Measurements from ENCODE around the gene ITPRIP.

Gene ITPRIP

GRCh38 chr10:104317269-104317710, 21.0 kb downstream of the ITPRIP start:
- no peak overlapping the region for H3K4me2 ChIP-seq (ENCODE audit: insufficient read depth, low read length, poor library complexity, severe bottlenecking)
- no peak for DNase-seq (ENCODE audit: low spot score)
- H3K4me1 ChIP-seq (ENCODE audit: control insufficient read depth in 2 of 2, insufficient read depth in 1 of 2, low read depth in 1 of 2, low read length in 2 of 2), result peaks cover 5 to 6% of the 10 kb centered on the region in 2 donors
- no peak overlapping the region for H3K9ac ChIP-seq (ENCODE audit: low read depth, low read length, poor library complexity)
- no peak overlapping the region for H3K23ac ChIP-seq (ENCODE audit: low read depth, low read length, poor library complexity)
- no peak overlapping the region for H3K27ac ChIP-seq (replicated peaks; ENCODE audit: low read length)
- peaks cover 1% of the 10 kb centered on the region for H3K79me1 ChIP-seq (ENCODE audit: low read depth, low read length)
- no peak overlapping the region for H3K14ac ChIP-seq (ENCODE audit: low read length)
- WGBS, 2 donors (ENCODE audit: extremely low coverage in 2 of 2, insufficient read length in 2 of 2, insufficient replicate concordance in 1 of 2), result no CpG with 5 or more reads among the region's 6 CpGs
- H3K4me3 ChIP-seq (ENCODE audit: low read length in 2 of 2), result no peak overlapping the region
- H3K27me3 ChIP-seq (ENCODE audit: control insufficient read depth in 3 of 3, insufficient read depth in 3 of 3, low read depth in 1 of 3, low read length in 3 of 3), result no peaks in the 10 kb centered on the region
- H2BK120ac ChIP-seq (ENCODE audit: low read depth, low read length), result no peak overlapping the region
- no peak overlapping the region for H2AFZ ChIP-seq (ENCODE audit: low read length)
- no peak overlapping the region for H3K4ac ChIP-seq (ENCODE audit: low read length)
- no peak overlapping the region for H2BK15ac ChIP-seq (ENCODE audit: low read length)
- no peak overlapping the region for H4K8ac ChIP-seq (ENCODE audit: low read depth, low read length)
- no peak overlapping the region for H2AK5ac ChIP-seq (ENCODE audit: low read depth, low read length)
- H3K9me3 ChIP-seq (replicated peaks in 1 of 2; ENCODE audit: control insufficient read depth in 2 of 2, insufficient read depth in 1 of 2, low read depth in 1 of 2, low read length in 2 of 2), result no peaks in the 10 kb centered on the region
- no peak overlapping the region for H2BK5ac ChIP-seq (ENCODE audit: low read length)
- H4K91ac ChIP-seq (ENCODE audit: low read depth, low read length, poor library complexity), result no peak overlapping the region
- H3K18ac ChIP-seq (ENCODE audit: low read length), result no peak overlapping the region
- no peak overlapping the region for H2BK12ac ChIP-seq (ENCODE audit: low read length)
- peaks cover 12 to 63% of the 10 kb centered on the region in 2 donors for H3K36me3 ChIP-seq (replicated peaks in 1 of 2; ENCODE audit: control insufficient read depth in 2 of 2, insufficient read depth in 2 of 2, low read length in 2 of 2)

GRCh38 chr10:104316321-104317099, 21.8 kb downstream of the ITPRIP start:
- H3K36me3 ChIP-seq (replicated peaks in 1 of 2; ENCODE audit: control insufficient read depth in 2 of 2, insufficient read depth in 2 of 2, low read length in 2 of 2), result peaks cover 12 to 71% of the 10 kb centered on the region in 2 donors
- peaks cover 5 to 6% of the 10 kb centered on the region in 2 donors for H3K4me1 ChIP-seq (ENCODE audit: control insufficient read depth in 2 of 2, insufficient read depth in 1 of 2, low read depth in 1 of 2, low read length in 2 of 2)

GRCh38 chr10:104315486-104315921, 22.8 kb downstream of the ITPRIP start:
- peak overlapping the region; percentile 53 for H3K23ac ChIP-seq (ENCODE audit: low read depth, low read length, poor library complexity)
- no peak overlapping the region for H4K91ac ChIP-seq (ENCODE audit: low read depth, low read length, poor library complexity)
- no peak overlapping the region for H2AFZ ChIP-seq (ENCODE audit: low read length)
- H3K79me1 ChIP-seq (ENCODE audit: low read depth, low read length), result peaks cover 1% of the 10 kb centered on the region
- DNase-seq (ENCODE audit: low spot score), result no peak
- H4K8ac ChIP-seq (ENCODE audit: low read depth, low read length), result no peak overlapping the region
- no peak overlapping the region for H3K9ac ChIP-seq (ENCODE audit: low read depth, low read length, poor library complexity)
- peaks cover 5 to 6% of the 10 kb centered on the region in 2 donors for H3K4me1 ChIP-seq (ENCODE audit: control insufficient read depth in 2 of 2, insufficient read depth in 1 of 2, low read depth in 1 of 2, low read length in 2 of 2)
- no peak overlapping the region for H3K4me2 ChIP-seq (ENCODE audit: insufficient read depth, low read length, poor library complexity, severe bottlenecking)
- peak overlapping the region; percentile 26 for H2AK5ac ChIP-seq (ENCODE audit: low read depth, low read length)
- H3K4ac ChIP-seq (ENCODE audit: low read length), result no peak overlapping the region
- no peak overlapping the region for H3K18ac ChIP-seq (ENCODE audit: low read length)
- H2BK120ac ChIP-seq (ENCODE audit: low read depth, low read length), result no peak overlapping the region
- no peak overlapping the region for H2BK15ac ChIP-seq (ENCODE audit: low read length)
- no peak overlapping the region for H3K27ac ChIP-seq (replicated peaks; ENCODE audit: low read length)
- H2BK5ac ChIP-seq (ENCODE audit: low read length), result peak overlapping the region; percentile 42
- no peak overlapping the region for H2BK12ac ChIP-seq (ENCODE audit: low read length)
- peak overlapping the region; percentile 41 for H3K14ac ChIP-seq (ENCODE audit: low read length)
- H3K9me3 ChIP-seq (replicated peaks in 1 of 2; ENCODE audit: control insufficient read depth in 2 of 2, insufficient read depth in 1 of 2, low read depth in 1 of 2, low read length in 2 of 2), result peaks cover 0 to 4% of the 10 kb centered on the region in 2 donors
- peak overlapping the region in 1 of 2 donors; percentile 26 for H3K4me3 ChIP-seq (ENCODE audit: low read length in 2 of 2)
- no CpG with 5 or more reads among the region's 22 CpGs for WGBS, 2 donors (ENCODE audit: extremely low coverage in 2 of 2, insufficient read length in 2 of 2, insufficient replicate concordance in 1 of 2)
- no peaks in the 10 kb centered on the region for H3K27me3 ChIP-seq (ENCODE audit: control insufficient read depth in 3 of 3, insufficient read depth in 3 of 3, low read depth in 1 of 3, low read length in 3 of 3)
- peaks cover 12 to 75% of the 10 kb centered on the region in 2 donors for H3K36me3 ChIP-seq (replicated peaks in 1 of 2; ENCODE audit: control insufficient read depth in 2 of 2, insufficient read depth in 2 of 2, low read length in 2 of 2)

More at GRCh38 chr10:104316321-104317099, 21.8 kb downstream of the ITPRIP start:
- H2BK120ac ChIP-seq (ENCODE audit: low read depth, low read length), result no peak overlapping the region
- H3K18ac ChIP-seq (ENCODE audit: low read length), result no peak overlapping the region
- H2BK12ac ChIP-seq (ENCODE audit: low read length), result no peak overlapping the region
- H3K14ac ChIP-seq (ENCODE audit: low read length), result no peak overlapping the region
- H3K23ac ChIP-seq (ENCODE audit: low read depth, low read length, poor library complexity), result no peak overlapping the region
- H3K9me3 ChIP-seq (replicated peaks in 1 of 2; ENCODE audit: control insufficient read depth in 2 of 2, insufficient read depth in 1 of 2, low read depth in 1 of 2, low read length in 2 of 2), result no peaks in the 10 kb centered on the region
- H2AK5ac ChIP-seq (ENCODE audit: low read depth, low read length), result no peak overlapping the region
- H2AFZ ChIP-seq (ENCODE audit: low read length), result no peak overlapping the region
- no CpG with 5 or more reads among the region's 9 CpGs for WGBS, 2 donors (ENCODE audit: extremely low coverage in 2 of 2, insufficient read length in 2 of 2, insufficient replicate concordance in 1 of 2)
- H3K79me1 ChIP-seq (ENCODE audit: low read depth, low read length), result peaks cover 1% of the 10 kb centered on the region
- H2BK5ac ChIP-seq (ENCODE audit: low read length), result no peak overlapping the region
- no peak overlapping the region for H3K4me2 ChIP-seq (ENCODE audit: insufficient read depth, low read length, poor library complexity, severe bottlenecking)
- no peak overlapping the region for H3K4me3 ChIP-seq (ENCODE audit: low read length in 2 of 2)
- no peak overlapping the region for H4K8ac ChIP-seq (ENCODE audit: low read depth, low read length)
- no peak overlapping the region for H3K27ac ChIP-seq (replicated peaks; ENCODE audit: low read length)
- no peaks in the 10 kb centered on the region for H3K27me3 ChIP-seq (ENCODE audit: control insufficient read depth in 3 of 3, insufficient read depth in 3 of 3, low read depth in 1 of 3, low read length in 3 of 3)
- H3K9ac ChIP-seq (ENCODE audit: low read depth, low read length, poor library complexity), result no peak overlapping the region
- no peak for DNase-seq (ENCODE audit: low spot score)
- H3K4ac ChIP-seq (ENCODE audit: low read length), result no peak overlapping the region
- no peak overlapping the region for H2BK15ac ChIP-seq (ENCODE audit: low read length)
- H4K91ac ChIP-seq (ENCODE audit: low read depth, low read length, poor library complexity), result no peak overlapping the region
